Dedifferentiated amniotic fluid mesenchymal stem cell (primary cell): Measurements from ENCODE around the gene MASP1.
"Not testable (repeated sequence)": the region's sequence is repeated elsewhere in the genome, so short reads cannot be mapped to it uniquely, and the experiment has no call there.

Source experiments
- DNase-seq: peaks from one replicate; pipeline ENCODE4 v3.0.0-alpha.2; 2016; ENCODE audit errors: extremely low spot score

Gene MASP1

GRCh38 chr3:187265461-187265955, 26.0 kb downstream of the MASP1 start:
- no peak for DNase-seq

- DNase-seq, result no peak
These were observed 26.6 kb downstream of the MASP1 start for GRCh38 chr3:187264911-187265310.

GRCh38 chr3:187264021-187264420, 27.5 kb downstream of the MASP1 start:
- peak; percentile 45 for DNase-seq

- DNase-seq, result no peak
These were observed 28.3 kb downstream of the MASP1 start for GRCh38 chr3:187263270-187263669.

- no peak for DNase-seq
These were observed 29.2 kb downstream of the MASP1 start for GRCh38 chr3:187262360-187262759.

GRCh38 chr3:187261541-187261969, 30.0 kb downstream of the MASP1 start:
- DNase-seq, result peak; percentile 39

GRCh38 chr3:187259171-187259570, 32.4 kb downstream of the MASP1 start:
- DNase-seq, result no peak

GRCh38 chr3:187257992-187258692, 33.4 kb downstream of the MASP1 start:
- DNase-seq, result no peak

- no peak for DNase-seq
These were observed 34.1 kb downstream of the MASP1 start for GRCh38 chr3:187257471-187257870.

GRCh38 chr3:187256051-187256616, 35.4 kb downstream of the MASP1 start:
- DNase-seq, result no peak

GRCh38 chr3:187255314-187255713, 36.2 kb downstream of the MASP1 start:
- DNase-seq, result no peak

GRCh38 chr3:187252311-187252710, 39.2 kb downstream of the MASP1 start:
- no peak for DNase-seq

GRCh38 chr3:187251599-187251998, 39.9 kb downstream of the MASP1 start:
- no peak for DNase-seq

- DNase-seq, result no peak
These were observed 44.1 kb downstream of the MASP1 start for GRCh38 chr3:187247398-187247797.

- peak; percentile 41 for DNase-seq
These were observed 47.5 kb downstream of the MASP1 start for GRCh38 chr3:187243933-187244524.

- DNase-seq, result no peak
These were observed 48.6 kb downstream of the MASP1 start for GRCh38 chr3:187242900-187243299.

GRCh38 chr3:187242435-187242834, 49.1 kb downstream of the MASP1 start:
- no peak for DNase-seq

GRCh38 chr3:187238835-187239234, 52.7 kb downstream of the MASP1 start:
- DNase-seq, result not testable (repeated sequence)

- DNase-seq, result no peak
These were observed 53.3 kb downstream of the MASP1 start for GRCh38 chr3:187238239-187238638.

- DNase-seq, result no peak
These were observed 53.8 kb downstream of the MASP1 start for GRCh38 chr3:187237741-187238140.

- DNase-seq, result no peak
These were observed 54.6 kb downstream of the MASP1 start for GRCh38 chr3:187236962-187237361.

GRCh38 chr3:187230011-187230410, 61.5 kb downstream of the MASP1 start:
- DNase-seq, result no peak

GRCh38 chr3:187228740-187229139, 62.8 kb downstream of the MASP1 start:
- no peak for DNase-seq
